ENCODE data around the gene TMEM169.

Gene TMEM169

GRCh38 chr2:216109962-216110614 is 28.4 kb downstream of the TMEM169 start:
- peak overlapping the region; percentile 99 for H3K9ac ChIP-seq (ENCODE audit: low read length)
- no peaks in the 10 kb centered on the region for H3K9me3 ChIP-seq (ENCODE audit: control insufficient read depth, low read length)
- H3K36me3 ChIP-seq (ENCODE audit: control insufficient read depth, insufficient read depth, low read length) = no peaks in the 10 kb centered on the region
- H3K27me3 ChIP-seq (ENCODE audit: control insufficient read depth, insufficient read depth, low read length) = no peaks in the 10 kb centered on the region
- H3K4me3 ChIP-seq (ENCODE audit: low read length) = peak overlapping the region; percentile 96
- peaks cover 34% of the 10 kb centered on the region for H3K4me1 ChIP-seq (ENCODE audit: control insufficient read depth, insufficient read depth, low read length)

DNA sequence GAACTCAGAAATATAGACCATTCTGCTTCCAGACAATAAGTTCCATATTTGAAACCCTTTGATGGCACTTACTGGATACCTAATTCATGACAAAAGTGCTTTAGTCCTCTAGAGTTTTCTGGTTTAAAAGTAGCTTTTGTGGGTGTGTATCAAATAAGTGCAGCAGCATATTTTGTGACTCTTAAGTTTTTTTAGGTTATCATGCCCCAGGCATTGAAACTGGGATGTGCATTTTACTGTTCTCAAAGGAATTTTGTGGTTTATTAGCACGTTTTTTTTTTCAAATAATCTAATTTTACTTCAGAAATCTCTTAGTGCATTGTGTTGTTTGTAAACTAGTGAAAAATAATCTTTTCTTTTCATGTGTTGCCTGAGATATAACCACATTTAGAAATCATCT is 28.9 kb downstream of the TMEM169 start:
- Histone ChIP-seq H3K27me3 (ENCODE audit: control insufficient read depth, insufficient read depth, low read length) (no peaks in the 10 kb centered on the region), H3K4me1 (ENCODE audit: control insufficient read depth, insufficient read depth, low read length) (peaks cover 34% of the 10 kb centered on the region), H3K9ac (ENCODE audit: low read length) (peak overlapping the region; percentile 99), H3K9me3 (ENCODE audit: control insufficient read depth, low read length) (no peaks in the 10 kb centered on the region), H3K4me3 (ENCODE audit: low read length) (no peak overlapping the region), H3K36me3 (ENCODE audit: control insufficient read depth, insufficient read depth, low read length) (no peaks in the 10 kb centered on the region)

- H3K27me3 ChIP-seq (ENCODE audit: control insufficient read depth, insufficient read depth, low read length) = no peaks in the 10 kb centered on the region
- H3K9ac ChIP-seq (ENCODE audit: low read length) = no peak overlapping the region
- H3K9me3 ChIP-seq (ENCODE audit: control insufficient read depth, low read length) = no peaks in the 10 kb centered on the region
- peaks cover 34% of the 10 kb centered on the region for H3K4me1 ChIP-seq (ENCODE audit: control insufficient read depth, insufficient read depth, low read length)
- no peak overlapping the region for H3K4me3 ChIP-seq (ENCODE audit: low read length)
- H3K36me3 ChIP-seq (ENCODE audit: control insufficient read depth, insufficient read depth, low read length) = no peaks in the 10 kb centered on the region
Observed at GRCh38 chr2:216111122-216111521, 29.4 kb downstream of the TMEM169 start.

DNA sequence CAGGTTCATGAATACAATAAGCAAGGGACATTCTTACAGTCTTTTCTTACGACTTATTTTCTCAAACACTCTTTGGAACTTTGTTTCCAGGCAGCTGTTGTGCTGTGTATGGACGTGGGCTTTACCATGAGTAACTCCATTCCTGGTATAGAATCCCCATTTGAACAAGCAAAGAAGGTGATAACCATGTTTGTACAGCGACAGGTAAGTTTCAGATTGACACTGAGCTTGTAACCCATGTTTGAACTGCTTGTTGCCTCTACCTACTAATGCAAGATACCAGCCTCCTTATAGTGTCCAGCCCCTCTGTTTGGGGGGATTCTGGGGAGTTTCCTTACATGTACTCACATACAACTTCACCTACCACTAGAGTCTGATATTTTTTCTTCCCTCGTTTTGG is 31.2 kb downstream of the TMEM169 start:
- Histone ChIP-seq H3K4me1 (ENCODE audit: control insufficient read depth, insufficient read depth, low read length) (peaks cover 34% of the 10 kb centered on the region), H3K4me3 (ENCODE audit: low read length) (no peak overlapping the region), H3K9me3 (ENCODE audit: control insufficient read depth, low read length) (no peaks in the 10 kb centered on the region), H3K36me3 (ENCODE audit: control insufficient read depth, insufficient read depth, low read length) (no peaks in the 10 kb centered on the region), H3K27me3 (ENCODE audit: control insufficient read depth, insufficient read depth, low read length) (no peaks in the 10 kb centered on the region), H3K9ac (ENCODE audit: low read length) (no peak overlapping the region)

- H3K36me3 ChIP-seq (ENCODE audit: control insufficient read depth, insufficient read depth, low read length) = no peaks in the 10 kb centered on the region
- H3K4me1 ChIP-seq (ENCODE audit: control insufficient read depth, insufficient read depth, low read length) = peaks cover 31% of the 10 kb centered on the region
Observed at GRCh38 chr2:216113572-216113971, 31.9 kb downstream of the TMEM169 start.

DNA sequence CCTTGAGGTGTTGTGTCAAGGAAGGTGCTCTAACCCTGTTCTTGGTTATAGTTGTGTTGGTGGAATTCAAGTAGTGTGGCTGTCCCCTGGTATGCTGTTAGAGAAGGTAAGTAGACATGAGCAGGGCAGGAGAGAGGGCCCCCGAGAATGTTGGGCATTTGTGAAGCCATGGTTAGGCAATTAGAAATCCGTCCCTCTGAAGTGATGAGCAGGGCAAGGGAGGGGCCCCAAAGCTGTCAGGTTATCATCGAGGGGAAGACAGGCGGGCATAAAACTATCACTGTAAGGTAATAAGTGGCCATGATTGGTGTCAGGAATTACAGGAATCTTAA is 32.6 kb downstream of the TMEM169 start:
- Histone ChIP-seq H3K27me3 (ENCODE audit: control insufficient read depth, insufficient read depth, low read length) (no peaks in the 10 kb centered on the region), H3K9me3 (ENCODE audit: control insufficient read depth, low read length) (no peaks in the 10 kb centered on the region), H3K4me1 (ENCODE audit: control insufficient read depth, insufficient read depth, low read length) (peaks cover 30% of the 10 kb centered on the region), H3K4me3 (ENCODE audit: low read length) (no peak overlapping the region), H3K36me3 (ENCODE audit: control insufficient read depth, insufficient read depth, low read length) (no peaks in the 10 kb centered on the region), H3K9ac (ENCODE audit: low read length) (no peak overlapping the region)

More at GRCh38 chr2:216113572-216113971, 31.9 kb downstream of the TMEM169 start:
- Histone ChIP-seq H3K4me3 (ENCODE audit: low read length) (no peak overlapping the region), H3K9me3 (ENCODE audit: control insufficient read depth, low read length) (no peaks in the 10 kb centered on the region), H3K9ac (ENCODE audit: low read length) (no peak overlapping the region), H3K27me3 (ENCODE audit: control insufficient read depth, insufficient read depth, low read length) (no peaks in the 10 kb centered on the region)

DNA sequence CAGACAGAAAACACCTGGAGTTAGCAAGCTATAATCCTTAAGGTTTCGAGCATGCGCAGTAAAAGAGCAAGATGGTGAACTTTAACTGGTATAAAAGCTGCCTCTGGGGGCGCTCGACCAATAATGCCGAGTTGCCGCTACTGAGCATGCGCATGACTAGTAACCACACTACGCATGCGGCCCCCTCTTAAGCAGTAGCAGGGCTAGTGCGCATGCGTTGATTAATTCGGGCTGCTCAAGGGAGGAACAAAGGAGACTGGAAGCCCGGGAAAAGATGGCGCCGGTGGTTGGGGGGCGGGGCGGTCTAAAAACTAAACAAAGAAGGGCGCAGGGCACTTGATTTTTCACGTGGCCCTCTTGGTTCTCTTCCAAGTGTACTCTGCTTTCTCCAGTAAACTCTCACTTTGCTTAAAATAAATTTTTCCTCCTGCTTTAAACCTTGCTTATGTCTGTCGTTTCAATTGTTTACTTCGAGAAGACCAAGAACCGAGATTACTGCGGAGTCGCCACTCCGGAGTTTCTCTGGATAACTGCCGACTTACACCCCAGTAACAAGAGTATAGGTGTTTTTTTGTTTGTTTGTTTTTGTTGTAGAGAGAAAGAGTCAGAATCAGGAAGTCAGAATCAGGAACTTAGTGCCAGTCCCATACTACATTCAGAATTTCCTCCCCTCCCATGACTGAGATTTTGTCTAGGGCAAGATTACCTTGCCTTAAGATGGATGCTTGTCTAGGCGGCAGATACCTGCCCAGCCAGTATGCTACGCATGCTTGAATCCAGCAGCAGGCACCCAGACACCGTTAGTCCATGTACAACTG is 33.2 kb downstream of the TMEM169 start:
- peak overlapping the region; percentile 78 for H3K9ac ChIP-seq (ENCODE audit: low read length)
- peak overlapping the region; percentile 4 for H3K4me3 ChIP-seq (ENCODE audit: low read length)
- H3K9me3 ChIP-seq (ENCODE audit: control insufficient read depth, low read length) = no peaks in the 10 kb centered on the region
- H3K27me3 ChIP-seq (ENCODE audit: control insufficient read depth, insufficient read depth, low read length) = no peaks in the 10 kb centered on the region
- peaks cover 30% of the 10 kb centered on the region for H3K4me1 ChIP-seq (ENCODE audit: control insufficient read depth, insufficient read depth, low read length)
- no peaks in the 10 kb centered on the region for H3K36me3 ChIP-seq (ENCODE audit: control insufficient read depth, insufficient read depth, low read length)

- H3K9me3 ChIP-seq (ENCODE audit: control insufficient read depth, low read length) = no peaks in the 10 kb centered on the region
- H3K4me3 ChIP-seq (ENCODE audit: low read length) = no peak overlapping the region
- no peaks in the 10 kb centered on the region for H3K27me3 ChIP-seq (ENCODE audit: control insufficient read depth, insufficient read depth, low read length)
- H3K4me1 ChIP-seq (ENCODE audit: control insufficient read depth, insufficient read depth, low read length) = peaks cover 21% of the 10 kb centered on the region
- no peaks in the 10 kb centered on the region for H3K36me3 ChIP-seq (ENCODE audit: control insufficient read depth, insufficient read depth, low read length)
- H3K9ac ChIP-seq (ENCODE audit: low read length) = no peak overlapping the region
Observed at GRCh38 chr2:216116418-216116817, 34.7 kb downstream of the TMEM169 start.

GRCh38 chr2:216117561-216118340 is 36.0 kb downstream of the TMEM169 start:
- no peaks in the 10 kb centered on the region for H3K9me3 ChIP-seq (ENCODE audit: control insufficient read depth, low read length)
- H3K36me3 ChIP-seq (ENCODE audit: control insufficient read depth, insufficient read depth, low read length) = no peaks in the 10 kb centered on the region
- H3K27me3 ChIP-seq (ENCODE audit: control insufficient read depth, insufficient read depth, low read length) = no peaks in the 10 kb centered on the region
- no peak overlapping the region for H3K4me3 ChIP-seq (ENCODE audit: low read length)
- H3K9ac ChIP-seq (ENCODE audit: low read length) = no peak overlapping the region
- peaks cover 13% of the 10 kb centered on the region for H3K4me1 ChIP-seq (ENCODE audit: control insufficient read depth, insufficient read depth, low read length)

- Histone ChIP-seq H3K4me1 (ENCODE audit: control insufficient read depth, insufficient read depth, low read length) (peaks cover 6% of the 10 kb centered on the region), H3K9ac (ENCODE audit: low read length) (no peak overlapping the region), H3K9me3 (ENCODE audit: control insufficient read depth, low read length) (no peaks in the 10 kb centered on the region), H3K36me3 (ENCODE audit: control insufficient read depth, insufficient read depth, low read length) (no peaks in the 10 kb centered on the region), H3K4me3 (ENCODE audit: low read length) (no peak overlapping the region), H3K27me3 (ENCODE audit: control insufficient read depth, insufficient read depth, low read length) (no peaks in the 10 kb centered on the region)
Observed at GRCh38 chr2:216118474-216118873, 36.8 kb downstream of the TMEM169 start.

GRCh38 chr2:216119146-216119545 is 37.4 kb downstream of the TMEM169 start:
- no peak overlapping the region for H3K4me3 ChIP-seq (ENCODE audit: low read length)
- peaks cover 5% of the 10 kb centered on the region for H3K4me1 ChIP-seq (ENCODE audit: control insufficient read depth, insufficient read depth, low read length)
- no peaks in the 10 kb centered on the region for H3K27me3 ChIP-seq (ENCODE audit: control insufficient read depth, insufficient read depth, low read length)
- no peaks in the 10 kb centered on the region for H3K36me3 ChIP-seq (ENCODE audit: control insufficient read depth, insufficient read depth, low read length)
- H3K9me3 ChIP-seq (ENCODE audit: control insufficient read depth, low read length) = no peaks in the 10 kb centered on the region
- no peak overlapping the region for H3K9ac ChIP-seq (ENCODE audit: low read length)

DNA sequence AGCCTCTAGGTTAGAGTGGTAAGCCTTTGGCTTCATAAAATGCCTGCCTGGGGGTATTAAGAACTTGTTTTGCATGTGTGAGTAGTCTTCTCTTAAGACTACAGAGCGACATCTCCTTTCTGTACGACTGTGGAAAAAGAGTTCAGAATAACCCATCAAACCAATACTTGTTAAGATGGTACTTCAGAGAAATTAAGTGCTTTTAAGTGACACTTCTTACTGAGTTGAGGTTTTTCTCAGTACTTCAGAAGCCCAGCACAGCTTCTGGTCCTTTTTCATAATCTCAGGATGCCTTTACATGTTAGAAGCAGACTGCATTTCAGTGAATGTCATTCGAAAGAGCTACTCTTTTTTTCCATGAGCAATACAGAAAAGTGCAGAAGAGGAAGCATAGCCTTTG is 38.3 kb downstream of the TMEM169 start:
- no peaks in the 10 kb centered on the region for H3K9me3 ChIP-seq (ENCODE audit: control insufficient read depth, low read length)
- no peak overlapping the region for H3K4me3 ChIP-seq (ENCODE audit: low read length)
- H3K4me1 ChIP-seq (ENCODE audit: control insufficient read depth, insufficient read depth, low read length) = no peaks in the 10 kb centered on the region
- no peaks in the 10 kb centered on the region for H3K36me3 ChIP-seq (ENCODE audit: control insufficient read depth, insufficient read depth, low read length)
- no peaks in the 10 kb centered on the region for H3K27me3 ChIP-seq (ENCODE audit: control insufficient read depth, insufficient read depth, low read length)
- H3K9ac ChIP-seq (ENCODE audit: low read length) = no peak overlapping the region
